HuH-7 (cell line): ENCODE results near the gene ACBD6.

ENCODE experiments used
- DNase-seq: peaks from one replicate; pipeline ENCODE4 v3.0.0; 2011; ENCODE audit warnings: low spot score

The ACBD6 gene

DNA sequence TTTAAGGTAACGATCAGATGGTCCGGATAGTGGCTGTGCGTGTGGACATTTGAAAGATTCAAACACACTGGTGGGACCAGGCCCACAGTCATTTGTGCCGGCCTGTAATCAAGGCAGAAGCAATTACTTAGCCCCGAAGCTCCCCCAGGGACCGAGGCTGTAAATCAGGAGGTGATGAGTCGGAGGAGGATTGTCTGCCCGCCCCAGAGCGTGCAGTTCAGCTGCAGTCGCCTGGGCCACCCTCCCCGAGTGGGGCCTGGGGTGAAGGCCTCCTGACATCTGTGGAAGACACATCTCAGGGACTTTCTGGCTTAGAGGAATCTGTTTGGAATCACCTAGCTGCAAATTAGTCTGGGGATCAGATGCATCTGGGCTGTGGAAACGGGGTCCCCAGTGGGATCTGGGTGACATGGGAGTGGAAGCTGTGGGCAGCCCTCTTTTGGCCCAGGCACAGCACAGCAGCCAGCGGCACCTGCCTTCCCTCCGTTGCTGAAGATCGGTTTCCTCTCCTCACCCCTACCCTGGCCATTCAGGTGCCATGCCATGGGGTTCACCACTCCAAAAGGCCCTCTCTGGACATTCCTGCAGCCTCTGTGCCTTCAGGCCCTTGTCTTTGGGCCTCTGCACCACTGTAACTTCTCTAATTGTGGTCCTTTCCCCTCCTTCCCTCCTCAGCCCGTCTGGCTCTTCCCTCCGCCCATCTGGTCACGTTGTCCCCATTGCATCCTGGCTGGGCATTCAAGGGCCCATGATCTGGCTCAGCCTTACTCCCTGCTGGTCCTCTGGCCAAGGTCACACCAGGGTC lies 246.6 kb downstream of the ACBD6 start:
- no peak for DNase-seq

DNA sequence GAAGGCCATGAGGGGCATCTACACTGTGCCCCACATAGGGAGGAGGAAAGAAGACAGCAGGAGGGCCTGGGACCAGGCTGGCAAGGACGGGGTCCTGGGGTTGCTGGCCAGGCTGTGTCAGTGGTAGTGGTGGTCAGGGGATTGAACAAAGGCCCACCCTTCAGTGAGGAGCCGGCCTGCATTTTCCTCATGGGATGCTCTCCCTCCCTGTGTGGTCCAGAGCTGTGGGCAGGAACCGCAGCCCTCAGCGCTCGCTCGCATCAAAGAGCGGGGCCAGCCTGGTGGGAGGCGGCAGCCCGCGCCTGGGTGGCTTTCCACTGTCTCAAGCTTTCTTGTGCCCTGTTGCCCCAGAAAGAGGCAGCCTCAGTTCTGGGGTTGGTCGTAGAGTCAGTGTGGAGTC lies 247.5 kb downstream of the ACBD6 start:
- DNase-seq: no peak

DNA sequence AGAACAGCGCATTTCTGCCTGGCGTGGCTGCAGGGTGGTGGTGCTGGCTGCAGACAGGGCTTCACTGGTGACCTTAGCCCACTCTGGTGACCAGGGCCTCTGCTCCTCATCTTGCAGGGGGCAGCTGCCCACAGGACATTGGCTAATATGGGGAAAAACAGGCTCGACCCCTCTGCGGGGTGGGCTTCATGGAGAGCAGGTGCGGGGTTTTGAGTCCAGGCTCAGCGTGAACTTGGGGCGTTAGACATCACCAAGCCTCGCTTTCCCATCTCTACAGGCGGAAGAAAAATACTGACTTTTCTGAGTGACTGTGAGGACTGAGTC lies 247.9 kb downstream of the ACBD6 start:
- DNase-seq: no peak

DNA sequence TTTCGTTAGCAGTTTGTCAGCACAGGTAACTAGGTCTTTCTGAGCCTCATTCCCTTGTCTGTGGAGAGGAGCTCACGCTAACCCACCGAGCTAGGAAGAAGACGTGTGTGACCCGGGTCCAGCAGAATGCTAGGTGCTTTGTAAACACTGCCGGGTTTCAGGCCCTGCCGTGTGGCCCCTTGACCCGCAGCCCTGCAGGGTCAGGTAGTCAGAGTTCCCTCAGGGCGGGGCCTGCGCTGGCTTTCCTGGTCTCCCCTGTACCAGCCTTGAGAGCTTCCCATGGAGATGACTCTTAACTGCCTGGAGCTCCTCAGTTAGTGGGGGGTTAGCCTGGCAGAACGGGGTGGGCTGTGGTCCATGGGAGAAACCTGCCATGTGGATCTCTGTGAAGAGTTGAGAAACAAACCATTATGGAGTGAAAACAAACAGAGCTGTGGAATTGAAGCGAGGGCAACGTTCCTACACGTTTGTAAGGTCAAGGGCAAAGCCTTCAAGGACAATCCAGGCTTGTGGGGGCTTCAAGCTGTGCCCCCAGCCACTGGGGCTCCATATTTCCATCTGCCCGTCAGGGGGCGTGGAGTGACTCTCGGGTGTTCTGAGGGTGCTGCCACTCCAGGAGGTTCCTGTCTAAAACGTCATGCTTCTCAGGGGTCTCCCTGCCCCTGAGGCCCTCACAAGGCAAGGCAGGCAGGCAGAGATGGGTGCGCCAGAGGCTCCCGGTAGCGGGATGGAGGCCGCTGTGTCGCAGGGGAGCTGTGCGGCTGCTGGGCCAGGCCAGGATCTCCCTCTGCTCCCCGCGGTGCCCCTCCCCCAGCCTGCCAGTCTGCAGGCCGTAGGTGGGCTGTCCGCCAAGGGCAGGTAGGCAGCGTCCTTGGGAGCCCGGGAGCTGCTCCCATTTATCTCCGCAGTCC lies 248.5 kb downstream of the ACBD6 start:
- peak; percentile 65 for DNase-seq

DNA sequence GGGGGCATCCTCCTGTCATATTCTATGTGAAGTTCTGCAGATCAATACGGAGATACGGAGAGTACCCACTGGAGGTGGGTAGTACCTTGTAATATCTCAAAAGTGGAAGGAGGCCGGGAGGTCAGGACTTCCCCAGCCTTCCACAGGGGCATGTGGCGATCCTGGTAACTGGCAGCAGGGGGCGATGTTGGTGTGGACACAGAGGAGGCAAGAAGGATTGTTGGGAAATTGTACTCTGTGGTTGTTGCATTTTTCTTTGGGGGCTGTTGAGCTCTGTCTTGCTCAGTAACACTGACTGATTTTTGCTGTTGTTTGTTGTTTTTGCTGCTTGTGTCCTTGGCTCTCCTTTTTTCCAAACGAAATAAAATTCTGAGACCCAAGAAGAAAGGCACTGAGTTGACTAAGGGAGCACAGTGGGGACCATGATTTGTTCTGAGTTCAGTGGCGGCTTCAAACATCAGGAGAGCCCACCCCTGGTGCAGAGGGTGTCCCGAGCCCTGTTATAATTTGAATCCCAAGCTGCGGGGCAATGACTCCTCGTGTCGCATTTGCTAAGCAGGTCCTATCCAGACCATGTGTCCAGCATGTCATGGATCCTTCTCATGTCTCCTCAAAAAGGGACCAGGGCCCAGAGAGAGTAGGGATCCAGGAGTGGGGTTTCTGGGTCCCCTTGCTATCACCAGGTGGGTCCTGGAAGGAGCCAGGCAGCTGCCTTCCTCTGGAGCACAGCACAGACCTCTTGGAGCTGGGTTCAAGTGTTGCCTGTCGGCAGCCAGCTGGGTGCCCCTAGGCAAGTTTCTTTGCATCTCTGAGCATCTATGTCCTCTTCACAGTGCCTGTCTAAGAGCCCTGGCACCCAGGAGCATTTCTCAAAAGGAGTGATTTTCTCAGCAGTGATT lies 249.5 kb downstream of the ACBD6 start:
- peak; percentile 81 for DNase-seq

DNA sequence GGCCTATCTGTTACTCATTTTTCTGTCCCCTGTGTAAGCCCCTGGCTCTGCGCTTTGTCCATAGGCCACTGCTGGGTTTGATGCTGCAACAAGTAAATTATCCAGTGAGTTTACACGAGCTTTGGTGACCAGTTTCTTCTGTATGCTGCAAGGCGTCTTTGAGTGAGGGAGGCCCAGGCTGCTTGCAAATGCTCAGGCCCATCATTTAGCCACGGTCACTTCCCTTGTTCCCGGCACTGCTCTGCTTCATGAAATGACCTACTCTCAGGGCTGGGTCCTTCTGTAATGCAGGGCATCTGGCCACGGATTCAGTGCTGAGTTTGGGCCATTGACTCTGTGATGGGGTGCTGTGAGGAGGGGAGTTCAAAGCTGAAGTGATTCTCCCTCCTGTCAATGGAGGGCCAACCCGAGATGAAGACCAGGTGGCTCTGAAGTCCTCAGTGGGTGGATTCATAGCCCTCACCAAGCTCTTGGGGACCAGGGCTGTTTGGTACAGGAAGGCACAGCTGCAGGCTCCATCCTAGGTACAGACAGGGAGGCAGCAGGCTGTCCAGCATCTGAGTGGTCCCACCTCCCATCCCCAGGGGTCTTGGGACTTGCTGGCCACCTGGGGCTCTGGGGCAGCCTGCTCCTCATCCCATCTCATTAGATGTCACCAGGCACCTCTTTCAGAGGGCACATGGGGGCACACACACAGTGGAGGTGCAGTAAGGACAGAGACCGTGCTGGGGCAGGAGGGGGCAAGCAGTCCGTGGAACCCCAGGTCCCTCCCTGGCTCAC lies 250.7 kb downstream of the ACBD6 start:
- no peak for DNase-seq

DNA sequence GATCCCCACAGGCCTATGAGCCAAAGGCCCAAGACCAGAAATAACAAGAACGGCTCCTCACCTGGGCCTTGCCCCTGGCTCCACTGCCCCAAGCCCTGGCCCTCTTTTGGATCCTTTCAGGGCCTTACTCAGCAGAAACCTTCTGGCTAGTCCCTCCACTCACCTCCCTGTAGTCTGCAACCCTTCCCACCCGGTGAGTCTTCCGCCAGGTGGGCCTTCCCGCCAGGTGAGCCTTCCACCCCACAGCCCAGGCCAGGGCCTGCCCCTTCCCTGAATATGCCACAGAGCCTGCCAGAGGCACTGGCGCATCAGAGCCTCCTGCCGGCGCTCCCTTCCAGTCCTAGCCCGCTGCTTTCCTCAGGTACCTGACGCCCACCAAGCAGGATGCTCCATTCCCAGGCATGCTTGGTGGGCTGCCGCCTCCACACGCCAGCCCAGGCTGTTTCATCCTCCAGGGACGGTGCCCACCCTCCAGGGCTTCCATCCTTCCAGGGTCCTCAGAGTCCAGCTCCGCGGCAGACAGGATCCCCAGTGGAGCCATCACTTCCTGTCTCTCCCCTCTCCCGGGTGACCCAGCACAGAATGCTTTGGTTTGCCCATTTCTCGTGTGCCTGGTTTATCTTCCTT lies 251.4 kb downstream of the ACBD6 start:
- no peak for DNase-seq

DNA sequence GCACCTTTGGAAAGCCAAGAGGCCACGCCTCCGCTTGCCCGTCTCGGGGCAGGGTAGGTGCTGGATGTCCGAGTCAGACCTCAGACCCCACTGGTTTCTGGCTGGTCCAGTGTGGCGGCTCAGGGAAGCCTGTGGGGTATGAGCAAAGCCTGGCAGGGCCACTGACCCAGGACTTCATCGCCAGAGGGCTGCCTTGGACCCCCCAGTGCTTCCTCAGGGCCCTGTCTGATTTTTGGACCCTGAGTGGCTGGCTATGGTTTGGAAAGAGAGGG lies 251.9 kb downstream of the ACBD6 start:
- DNase-seq: no peak

DNA sequence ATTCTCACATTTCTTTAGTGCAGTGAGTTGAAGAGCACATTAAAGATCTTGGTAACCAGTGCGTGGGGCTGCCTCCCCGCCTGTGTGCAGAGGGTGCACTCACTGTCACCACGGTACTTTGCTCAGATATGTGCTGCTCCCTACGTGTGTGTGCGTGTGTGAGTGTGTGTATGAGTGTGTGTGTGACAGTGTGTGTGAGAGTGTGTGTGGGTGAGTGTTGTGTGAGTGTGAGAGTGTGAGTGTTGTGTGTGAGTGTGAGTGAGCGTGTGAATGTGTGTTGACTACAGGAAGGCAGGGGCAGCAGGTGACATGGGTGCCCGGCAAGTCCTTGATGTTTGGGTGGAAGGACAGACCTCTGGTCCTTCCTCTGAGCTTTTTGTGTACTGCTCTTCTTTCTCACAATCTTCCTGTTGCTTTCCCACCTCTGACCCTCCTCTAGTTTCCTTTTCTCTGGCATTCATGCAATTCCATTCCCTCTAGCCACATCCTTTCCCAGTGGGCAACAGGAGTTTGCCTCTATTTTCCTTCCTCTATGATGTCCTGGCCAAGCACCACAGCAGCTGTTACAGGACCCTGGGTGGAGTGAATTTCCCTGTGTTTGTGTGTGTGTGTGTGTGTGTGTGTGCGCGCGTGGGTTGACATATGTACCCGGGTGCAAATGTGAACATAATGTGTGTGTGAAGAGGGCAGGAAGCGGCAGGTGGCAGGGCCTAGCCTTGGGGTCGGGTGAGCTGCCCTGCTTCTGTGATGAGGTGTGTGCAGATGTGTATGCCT lies 252.5 kb downstream of the ACBD6 start:
- DNase-seq: no peak

DNA sequence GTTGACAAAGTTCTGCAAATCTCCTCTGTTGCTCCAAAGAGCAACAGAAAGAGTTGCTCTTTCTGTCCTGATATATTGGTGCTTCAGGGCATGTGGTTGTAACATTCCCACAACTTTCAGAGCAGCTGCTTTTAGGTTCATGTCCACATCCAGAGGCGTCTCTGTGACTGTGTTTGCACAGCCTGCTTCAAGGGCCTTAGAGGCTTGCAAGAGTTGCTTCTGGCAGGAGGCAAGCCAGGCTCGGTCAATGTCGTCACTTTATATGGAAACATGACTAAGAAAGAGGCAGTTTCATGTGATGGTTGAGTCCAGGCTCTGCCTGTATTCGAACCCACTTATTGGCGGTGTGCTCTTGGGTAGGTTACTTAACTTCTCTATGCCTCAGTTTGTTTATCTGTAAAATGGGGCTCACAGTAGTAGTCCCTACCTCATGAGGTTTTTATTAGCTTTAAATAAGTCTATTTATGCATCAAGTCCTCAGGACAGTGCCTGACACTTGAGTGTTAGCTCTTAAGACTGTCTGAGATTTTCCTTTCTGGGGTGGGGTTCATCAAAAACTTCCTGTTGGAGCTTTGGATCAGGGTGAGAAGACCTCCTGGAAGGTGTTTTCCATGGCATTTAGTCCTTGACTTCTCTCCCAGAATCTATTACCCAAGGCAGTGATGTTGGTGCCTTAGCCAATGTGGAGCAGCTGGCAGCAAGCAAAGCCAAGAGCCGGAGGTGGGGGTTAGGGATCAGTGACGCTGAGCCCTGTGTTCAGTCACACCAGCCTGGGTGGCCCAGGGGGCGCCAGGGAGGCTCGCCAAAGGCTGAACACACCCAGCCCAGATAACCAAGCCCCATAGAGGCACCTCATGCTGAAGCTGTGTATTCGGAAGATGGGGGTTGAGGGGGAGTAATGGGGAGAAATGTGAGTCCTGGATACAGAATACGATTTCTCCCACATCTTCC lies 253.4 kb downstream of the ACBD6 start:
- DNase-seq: no peak

DNA sequence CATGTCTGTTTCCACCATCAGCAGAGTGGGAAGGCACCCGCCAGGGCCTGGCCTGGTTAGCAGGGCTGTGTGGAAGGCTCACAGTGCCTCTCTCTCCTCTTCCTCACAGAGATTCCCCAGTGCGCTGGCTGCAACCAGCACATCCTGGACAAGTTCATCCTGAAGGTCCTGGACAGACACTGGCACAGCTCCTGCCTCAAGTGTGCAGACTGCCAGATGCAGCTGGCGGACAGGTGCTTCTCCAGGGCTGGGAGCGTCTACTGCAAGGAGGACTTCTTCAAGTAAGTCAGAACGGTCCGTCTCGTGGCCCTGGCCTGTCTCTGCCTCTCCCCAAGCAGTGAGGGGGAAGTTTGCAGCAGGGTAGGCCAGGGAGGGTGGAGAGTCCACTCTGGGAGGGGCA lies 254.2 kb downstream of the ACBD6 start:
- DNase-seq: no peak

DNA sequence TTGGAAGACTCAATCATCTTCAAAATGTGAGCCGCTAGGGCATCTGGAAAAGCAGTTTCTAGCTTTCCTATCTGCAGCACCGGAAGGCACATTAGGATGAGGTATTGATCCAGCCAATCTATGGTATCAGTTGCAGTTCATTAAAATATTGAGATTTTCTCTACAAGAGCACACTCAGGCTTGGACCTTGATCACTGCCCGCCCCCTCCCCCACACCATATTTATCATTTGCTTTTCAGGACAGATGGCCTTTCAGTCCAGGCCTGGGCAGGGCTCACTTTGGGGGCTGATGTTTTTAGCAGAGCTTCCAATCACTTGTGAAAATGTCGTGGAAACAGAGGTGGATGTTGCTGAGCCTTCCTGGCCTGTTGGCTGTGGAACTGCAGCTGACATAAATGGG lies 254.8 kb downstream of the ACBD6 start:
- no peak for DNase-seq

DNA sequence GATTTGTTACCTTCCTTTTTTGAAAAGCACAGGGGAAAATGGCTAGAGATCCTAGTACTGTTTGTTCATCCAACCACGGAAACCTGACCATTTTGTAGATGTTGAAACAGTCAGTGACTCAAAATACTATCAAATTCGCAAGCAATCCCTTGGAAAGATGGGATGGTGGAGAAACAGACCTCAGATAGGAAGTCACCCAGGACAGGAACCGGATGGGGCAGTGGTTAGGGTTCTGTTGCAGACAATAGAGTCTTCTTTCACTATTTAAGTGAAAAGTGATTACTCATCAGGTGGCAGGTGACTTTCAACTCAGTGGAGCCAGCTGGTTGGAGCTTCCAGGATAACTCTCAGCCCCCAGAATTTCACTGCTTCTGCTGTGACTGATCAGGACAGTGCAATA lies 255.3 kb downstream of the ACBD6 start:
- no peak for DNase-seq

DNA sequence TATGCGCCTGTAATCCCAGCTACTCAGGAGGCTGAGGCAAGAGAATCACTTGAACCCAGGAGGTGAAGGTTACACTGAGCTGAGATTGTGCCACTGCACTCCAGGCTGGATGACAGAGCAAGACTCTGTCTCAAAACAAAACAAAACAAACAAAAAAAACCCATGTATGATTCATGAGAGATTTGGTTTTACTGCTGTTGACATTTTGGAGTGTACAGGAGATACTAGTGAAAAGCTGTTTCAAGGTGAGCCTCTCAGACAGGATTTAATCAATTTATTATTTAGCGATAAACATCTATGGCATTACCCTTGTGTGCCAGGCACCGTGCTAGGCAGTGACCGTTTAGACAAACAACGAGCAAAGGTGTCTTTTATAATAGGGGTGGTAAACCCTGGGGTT lies 255.8 kb downstream of the ACBD6 start:
- no peak for DNase-seq

DNA sequence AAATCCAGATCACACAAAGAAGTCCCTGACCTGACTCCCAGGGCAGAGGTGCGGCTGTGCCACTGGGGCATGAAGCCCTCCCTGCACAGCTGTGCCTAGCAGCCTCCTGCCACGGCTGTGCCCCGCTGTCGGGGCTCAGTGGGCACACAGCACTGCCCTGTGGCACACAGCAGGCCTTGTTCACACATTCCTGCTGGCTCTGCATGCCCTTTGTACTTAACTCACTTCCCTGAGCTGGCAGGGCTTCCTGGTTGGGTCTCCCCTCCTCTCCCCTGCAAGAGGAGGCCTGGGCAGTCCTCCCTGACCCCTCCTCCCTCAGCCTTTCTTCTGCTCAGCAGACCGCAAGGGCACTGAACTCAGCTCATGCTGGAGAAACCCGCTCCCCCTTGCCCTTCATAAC lies 257.5 kb downstream of the ACBD6 start:
- no peak for DNase-seq

DNA sequence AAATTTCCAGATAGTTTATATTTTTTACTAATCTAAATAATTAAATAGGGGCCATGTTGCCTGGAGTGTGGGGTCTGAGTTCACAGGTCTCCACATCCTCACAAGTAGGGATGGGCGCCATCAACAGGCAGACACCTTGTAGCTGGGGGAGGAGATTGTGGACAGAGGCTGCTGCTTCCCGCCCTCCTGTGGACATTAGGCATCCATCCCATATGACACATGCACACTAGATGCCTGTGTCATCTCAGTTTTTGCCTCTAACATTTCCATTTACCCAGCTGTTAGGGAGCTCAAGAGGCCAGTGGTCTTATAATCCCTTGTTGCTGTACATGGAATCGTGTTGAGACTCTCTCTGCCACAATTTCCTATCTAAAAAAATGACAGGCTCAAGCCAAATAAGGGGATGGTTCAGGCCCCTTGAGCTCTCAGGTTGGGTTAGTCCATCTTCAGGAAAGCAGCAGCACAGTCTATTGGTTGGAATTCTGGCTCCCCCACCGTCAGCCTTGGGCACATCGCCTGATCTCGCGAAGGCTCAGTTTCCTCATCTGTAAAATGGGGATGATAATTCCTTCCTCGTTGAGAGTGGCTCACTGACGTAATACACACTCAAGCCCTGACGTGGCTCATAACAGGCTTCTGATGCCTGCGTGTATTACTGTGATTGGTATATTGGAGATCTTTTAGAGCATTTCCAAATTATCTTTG lies 258.7 kb downstream of the ACBD6 start:
- no peak for DNase-seq

DNA sequence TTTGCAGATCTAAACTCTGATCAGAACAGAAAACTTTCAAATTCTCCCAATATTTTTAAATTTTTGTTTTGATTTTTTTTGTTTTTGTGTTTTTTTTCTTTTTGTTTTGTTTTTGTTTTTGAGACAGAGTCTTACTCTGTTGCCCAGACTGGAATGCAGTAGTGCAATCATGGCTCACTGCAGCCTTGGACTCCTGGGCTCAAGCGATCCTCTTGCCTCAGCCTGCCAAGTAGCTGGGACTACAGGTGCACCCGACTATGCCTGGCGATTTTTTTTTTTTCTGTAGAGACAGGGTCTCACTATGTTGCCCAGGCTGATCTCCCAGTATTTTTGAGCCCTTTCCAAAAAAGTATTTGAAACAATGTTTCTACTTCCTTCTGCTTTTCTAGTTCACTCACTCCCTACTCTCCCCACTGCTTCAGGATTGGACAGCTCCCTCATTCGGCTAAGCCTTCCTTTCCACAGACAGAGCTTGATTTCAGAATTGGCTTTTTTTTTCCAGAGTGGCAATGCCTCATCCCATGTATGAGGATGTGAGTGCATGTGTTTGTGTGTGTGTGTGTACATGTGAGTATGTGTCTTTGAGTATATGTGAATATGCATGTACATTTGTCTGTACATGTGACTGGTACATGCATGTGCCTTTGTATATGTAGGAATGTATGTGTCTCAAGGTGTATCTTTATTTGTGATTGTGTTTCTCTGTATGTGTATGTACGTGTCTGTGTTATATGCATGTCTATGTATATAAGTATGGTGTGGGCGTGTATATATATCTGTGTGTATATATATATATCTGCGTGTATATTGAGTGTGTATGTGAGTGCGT lies 260.4 kb downstream of the ACBD6 start:
- DNase-seq: no peak
